HG03280 (cell line): ENCODE results near the gene RHOG.
"Not testable (repeated sequence)": the region's sequence is repeated elsewhere in the genome, so short reads cannot be mapped to it uniquely, and the experiment has no call there.

Experiments used
- ATAC-seq: cut with Tn5 transposase; IDR thresholded peaks from one replicate; pipeline ENCODE4 v1.9.1; 2021; ENCODE audit warnings: mild to moderate bottlenecking, moderate library complexity; ENCODE audit not compliant: unreplicated experiment

RHOG gene

DNA sequence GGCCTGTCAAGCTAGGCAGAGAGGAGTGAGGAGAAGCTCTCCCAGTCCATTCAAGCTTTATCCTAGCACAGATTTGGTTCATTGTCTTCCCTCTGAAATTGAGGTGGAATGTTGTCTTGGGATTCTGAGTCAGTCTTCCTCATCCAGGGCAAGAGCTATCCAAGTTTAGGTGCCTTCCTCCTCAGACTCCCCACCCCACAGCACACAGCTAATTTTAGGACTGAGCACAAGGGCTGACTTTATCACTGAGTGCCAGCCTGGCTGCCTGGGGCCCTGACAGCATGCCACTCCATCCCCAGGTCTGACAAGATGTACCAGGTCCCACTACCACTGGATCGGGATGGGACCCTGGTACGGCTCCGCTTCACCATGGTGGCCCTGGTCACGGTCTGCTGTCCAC lies 29.8 kb downstream of the RHOG start:
- ATAC-seq = no peak

DNA sequence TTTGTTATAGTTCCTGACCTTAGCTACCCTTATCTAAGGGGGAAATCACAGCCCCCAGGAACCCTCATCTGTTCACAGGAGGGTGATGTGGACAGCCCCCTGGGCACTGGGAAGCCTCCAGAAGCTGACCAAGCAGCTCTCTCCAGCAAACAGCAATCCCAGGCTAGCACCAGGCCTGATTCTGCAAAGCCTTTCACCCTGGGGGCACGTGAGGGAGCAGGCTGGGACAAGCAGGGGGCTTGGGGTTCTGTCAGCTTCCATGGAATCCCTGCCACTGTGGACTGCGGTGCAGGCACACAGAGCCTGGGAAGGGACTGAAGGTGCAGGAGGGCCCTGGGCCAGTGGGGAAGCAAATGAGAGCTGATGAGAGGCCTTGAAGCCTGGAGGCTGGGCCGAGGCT lies 30.3 kb downstream of the RHOG start:
- ATAC-seq = no peak

DNA sequence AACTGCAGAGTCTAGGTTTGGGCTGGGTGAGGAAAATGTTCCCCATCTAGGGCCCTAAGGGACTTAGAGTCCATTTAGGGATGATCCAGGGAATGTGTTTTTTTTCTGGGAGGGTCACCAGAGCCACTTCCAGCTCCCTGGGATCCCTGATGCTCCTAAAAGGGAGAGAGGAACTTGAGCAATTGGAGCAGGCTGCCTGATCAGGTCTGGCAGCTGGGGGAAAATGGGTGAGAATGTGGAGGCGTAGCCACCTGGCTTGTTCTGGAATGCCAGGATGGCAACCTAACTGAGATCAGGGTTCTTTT lies 31.2 kb downstream of the RHOG start:
- ATAC-seq = no peak

DNA sequence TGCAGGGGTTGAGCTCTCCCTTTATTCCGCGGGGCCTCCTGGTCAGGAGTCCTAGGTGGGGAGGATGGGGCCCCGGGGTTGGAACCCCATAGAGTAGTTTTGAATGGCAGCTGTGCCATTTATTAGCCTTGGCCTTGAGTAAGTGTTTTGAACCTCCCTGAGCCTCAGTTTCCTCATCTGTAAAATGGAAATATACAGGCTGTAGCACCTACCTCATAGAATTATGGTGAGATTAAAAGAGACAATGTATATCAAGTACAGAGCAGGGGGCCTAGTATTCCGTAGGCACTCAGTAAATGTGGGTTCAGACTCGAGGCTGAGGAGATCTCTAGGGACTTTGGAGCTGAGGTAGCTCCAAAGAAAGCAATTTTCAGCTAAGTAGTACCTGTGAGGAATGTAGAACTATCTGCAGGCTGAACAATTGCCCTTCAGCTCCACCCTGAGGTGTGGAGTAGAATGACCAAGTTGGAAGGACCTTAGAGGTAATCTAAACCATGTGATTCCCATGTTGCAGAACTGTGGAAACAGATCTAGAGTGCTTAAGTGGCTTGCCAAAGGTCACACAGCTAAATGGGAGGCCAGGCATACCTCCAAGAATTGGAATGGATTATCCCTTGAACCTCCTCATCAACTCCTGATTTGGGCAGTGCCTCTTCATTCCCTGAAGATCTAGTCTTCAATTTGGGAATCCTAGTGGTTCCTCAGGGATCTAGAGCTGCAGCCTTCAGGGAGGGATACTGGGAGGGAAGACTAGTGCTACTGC lies 31.7 kb downstream of the RHOG start:
- ATAC-seq = peak; percentile 62

DNA sequence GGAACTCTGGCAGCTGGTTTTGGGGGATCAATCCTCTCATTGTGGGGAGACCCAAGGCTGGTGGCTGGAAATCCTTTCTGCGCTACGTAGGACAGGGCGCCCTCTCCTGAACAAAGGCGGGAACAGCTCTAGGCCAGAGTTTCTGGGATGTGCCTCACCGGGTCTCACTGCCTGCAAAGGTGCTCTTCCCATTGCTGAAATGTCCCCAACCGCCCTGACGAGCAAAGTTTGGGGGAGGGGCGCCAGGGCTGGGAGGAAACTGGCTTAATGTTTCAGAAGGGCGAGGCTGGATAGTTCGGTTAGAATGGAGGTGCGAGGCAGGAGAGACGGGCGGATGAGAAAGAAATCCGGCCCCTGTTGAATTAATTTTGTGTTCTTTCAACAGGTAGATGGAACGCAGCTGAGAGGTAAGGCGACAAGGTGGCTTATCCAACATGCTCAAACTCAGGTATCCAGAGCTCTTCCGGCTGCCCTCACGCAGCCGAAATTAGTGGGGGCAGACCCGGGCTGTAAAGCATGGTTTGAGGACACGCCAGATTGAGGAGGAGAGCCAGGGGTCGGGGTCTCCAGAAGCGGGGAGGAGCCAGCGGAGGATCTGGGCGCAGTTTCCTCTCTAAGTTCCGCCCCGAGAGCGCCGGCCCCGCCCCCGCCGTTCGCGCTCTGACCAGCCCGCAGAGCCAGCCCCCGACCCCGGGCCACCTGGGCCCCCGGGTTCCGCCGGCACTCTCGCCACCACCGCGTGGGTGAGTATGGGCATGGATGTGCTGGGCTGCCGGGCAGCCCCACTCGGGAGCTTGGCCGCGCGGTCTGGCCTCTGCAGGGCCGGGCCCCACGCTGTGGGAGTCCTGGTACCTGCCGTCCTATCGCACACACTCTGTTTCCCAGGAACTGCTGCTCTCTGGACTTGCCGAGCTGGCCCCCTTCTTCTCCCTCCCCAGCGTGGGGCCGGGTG lies 32.6 kb downstream of the RHOG start, which contains the start of gene PGAP2:
Gene PGAP2, plus strand, starts transcription at position 652 of the 952 bp plus-strand sequence. CDS start 2,700 bp downstream, outside the sequence.
- ATAC-seq = peak; percentile 67

DNA sequence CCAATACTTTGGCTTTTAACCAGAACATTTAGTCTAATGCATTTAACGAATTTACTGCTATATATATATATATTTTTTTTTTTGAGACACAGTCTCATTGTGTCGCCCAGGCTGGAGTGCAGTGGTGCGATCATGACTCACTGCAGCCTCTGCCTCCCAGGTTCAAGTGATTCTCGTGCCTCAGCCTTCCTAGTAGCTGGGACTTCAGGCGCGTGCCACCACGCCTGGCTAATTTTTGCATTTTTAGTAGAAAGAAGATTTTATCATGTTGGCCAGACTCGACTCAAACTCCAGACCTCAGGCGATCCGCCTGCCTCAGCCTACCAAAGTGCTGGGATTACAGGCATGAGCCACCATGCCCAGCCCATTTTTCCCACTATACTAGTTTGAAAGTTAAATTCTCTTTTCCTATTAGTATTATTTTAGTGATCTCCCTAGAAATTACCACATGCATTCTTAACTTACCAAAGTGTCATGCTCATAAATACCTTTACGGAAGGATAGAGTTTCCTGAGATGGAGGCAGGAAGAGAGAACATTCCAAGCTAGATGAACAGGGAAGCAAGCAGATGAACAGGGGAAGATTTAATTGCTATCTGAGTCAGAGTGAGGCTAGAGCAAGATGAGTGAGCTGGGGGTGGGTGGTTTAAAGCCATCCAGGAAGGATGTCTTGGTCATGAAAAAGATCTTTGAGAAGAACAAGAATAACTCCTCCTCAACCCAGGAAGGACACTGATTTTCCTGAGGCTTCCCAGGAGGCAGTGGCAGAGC lies 36.8 kb downstream of the RHOG start:
- no peak for ATAC-seq

DNA sequence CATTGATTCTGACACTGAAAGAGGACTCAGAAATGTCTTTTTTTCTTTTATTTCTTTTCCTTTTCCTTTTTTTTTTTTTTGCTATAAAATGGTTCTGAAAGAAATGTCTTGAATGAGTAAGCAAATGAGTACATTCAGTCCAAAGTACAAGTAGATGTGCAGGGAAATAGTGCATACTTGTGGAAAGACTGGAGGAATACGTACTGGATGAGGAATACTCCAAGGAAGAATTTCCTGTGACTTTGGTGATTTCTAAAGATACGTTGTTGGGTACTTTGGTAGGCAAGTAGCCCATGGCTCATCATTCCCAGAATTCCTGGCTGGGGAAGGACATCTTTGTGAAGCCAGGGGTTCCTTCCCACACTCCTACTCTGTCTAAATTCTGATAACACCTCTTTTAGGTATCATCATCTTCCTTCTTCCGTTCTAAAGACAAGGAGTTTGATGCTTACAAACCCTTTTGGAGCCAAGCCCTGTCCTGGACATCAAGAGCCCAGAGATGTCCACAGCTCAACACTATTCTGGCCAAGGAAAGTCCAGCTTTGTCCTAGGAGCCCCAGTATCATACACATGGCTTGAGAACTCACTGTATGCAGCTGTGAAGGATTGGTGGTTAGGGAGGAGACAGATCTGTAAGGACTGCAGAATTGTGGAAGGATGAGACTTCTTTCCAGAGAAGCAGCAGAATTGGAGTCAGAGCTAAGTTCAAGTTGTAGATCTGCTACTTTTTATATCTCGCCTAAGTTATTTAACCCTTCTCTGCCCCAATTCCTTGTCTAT lies 38.6 kb downstream of the RHOG start:
- ATAC-seq = no peak

DNA sequence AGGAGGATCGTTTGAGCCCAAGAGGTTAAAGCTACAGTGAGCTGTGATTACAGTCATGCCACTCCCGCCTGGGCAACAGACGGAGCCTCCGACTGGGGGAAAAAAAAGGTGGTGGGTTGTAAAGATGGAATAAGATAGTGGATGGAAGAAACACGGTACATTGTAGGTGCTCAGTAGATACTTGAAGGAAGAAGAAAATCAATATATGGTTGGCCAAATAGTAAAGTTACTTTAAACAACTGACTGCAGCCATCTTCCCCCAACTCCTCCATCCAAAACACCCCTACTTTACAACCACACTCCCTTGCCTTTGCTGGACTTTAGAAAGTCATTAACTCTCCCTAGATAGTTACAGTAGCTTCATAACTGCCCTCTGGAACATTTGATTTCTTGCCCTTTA lies 40.9 kb downstream of the RHOG start:
- ATAC-seq = no peak

DNA sequence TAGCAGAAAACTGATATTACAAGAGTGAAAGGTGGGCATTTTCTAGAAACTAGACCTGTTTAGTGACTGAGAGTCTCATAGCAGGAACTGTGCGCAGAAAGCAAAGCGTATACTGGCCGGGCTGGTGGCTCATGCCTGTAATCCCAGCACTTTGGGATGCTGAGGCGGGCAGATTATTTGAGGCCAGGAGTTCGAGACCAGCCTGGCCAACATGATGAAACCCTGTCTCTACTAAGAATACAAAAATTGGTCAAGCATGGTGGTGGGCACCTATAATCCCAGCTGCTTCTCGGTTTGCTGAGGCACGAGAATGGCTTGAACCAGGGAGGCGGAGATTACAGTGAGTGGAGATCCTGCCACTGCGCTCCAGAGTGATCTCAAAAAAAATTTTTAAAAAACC lies 41.6 kb downstream of the RHOG start:
- no peak for ATAC-seq

DNA sequence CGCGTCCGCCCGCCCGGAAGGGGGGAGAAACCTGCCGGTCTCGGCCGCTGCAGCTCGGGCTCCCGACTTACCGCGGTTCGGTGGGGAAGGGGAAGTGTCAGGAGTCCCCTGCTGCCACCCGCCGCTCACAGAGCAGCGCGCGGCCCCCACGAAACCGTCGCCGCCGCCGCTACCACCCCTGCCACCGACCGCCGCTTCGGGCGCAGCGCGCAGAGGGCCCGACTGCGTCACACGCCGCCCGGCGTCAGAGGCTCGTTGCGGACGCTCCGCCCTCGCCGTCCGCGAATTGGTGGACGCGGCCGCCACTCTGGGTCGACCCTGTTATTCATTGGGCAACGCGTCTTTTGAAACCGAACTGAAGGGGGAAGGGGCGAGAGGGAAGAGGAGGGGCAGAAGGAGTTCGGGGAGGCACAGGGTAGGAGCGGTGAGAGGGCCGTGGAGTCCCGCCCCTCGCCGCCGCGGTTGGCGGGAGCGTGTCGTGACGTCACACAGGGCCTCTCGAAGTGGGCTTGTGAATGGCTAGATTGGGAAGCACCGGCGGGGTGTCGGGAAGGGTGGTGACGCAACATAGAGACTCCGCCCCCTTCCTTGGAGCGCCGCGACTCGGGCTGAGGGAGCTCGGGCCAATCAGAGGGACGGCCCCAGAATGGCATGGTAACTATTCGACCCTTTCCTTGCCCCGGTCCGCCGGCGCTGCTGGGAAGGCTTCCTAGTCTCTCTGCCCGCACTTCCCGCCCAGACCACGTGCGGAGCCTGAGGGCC lies 43.2 kb downstream of the RHOG start, which contains the start of gene NUP98:
Gene NUP98, minus strand, starts transcription at position 226 of the 762 bp plus-strand sequence. CDS start 15,437 bp downstream, outside the sequence.
- peak; percentile 96 for ATAC-seq

DNA sequence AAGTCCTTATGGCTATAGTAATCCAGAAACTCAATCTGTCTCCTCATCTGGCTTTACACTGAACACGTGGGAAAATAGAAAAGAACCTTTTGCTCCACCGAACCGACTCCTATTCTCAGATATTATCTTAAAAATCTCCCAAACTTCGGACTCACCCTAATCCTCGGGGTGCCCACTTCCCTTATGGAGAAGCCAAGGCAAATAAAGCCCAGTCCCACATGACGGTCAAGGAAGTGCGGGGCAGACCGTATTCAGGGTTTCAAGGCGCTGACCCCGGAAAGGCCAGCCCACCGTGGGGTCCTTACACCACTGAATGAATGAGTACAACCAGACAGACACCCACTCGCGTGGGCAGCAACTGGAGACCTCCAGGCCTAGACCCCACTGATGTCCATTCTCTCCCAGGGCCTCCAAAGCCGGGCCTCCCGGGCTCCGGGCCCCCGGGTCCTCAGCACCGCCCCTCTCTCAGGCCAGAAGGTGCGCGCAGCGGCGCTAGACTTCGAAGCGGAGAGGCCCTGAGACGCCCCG lies 43.9 kb downstream of the RHOG start:
- peak; percentile 27 for ATAC-seq

DNA sequence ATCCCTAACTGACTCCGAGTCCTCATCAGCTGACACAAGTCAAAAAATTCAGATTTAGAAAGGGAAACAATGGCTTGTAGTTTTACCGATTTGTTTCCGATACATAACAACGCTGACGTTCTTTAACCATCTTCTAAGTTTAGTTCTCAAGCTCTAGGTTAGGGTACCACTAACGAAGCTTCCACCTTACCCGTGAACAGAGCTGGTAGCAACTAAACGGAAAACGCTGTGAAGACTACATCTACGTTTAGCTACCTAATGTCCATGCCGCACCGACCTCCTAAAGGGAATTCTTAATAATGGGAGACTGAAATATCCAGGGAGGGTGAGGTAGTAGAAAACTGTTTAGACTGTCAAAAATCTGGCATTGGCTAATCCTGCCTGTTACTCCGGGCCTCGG lies 44.4 kb downstream of the RHOG start:
- no peak for ATAC-seq

DNA sequence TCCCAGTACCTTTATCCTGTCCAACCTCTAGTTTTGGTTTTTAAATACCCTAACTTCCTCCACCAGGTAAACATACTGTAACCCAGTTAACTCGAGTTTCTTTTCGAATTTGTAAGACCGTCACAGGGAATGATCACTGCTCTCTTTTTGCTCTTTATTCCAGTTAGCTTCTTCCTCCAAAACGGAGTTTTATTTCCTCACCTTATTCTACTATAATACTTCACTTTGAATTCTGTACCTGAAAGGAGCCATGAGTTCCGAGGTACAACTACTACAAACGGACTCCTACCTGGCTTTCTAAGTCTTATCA lies 44.8 kb downstream of the RHOG start:
- ATAC-seq = no peak

DNA sequence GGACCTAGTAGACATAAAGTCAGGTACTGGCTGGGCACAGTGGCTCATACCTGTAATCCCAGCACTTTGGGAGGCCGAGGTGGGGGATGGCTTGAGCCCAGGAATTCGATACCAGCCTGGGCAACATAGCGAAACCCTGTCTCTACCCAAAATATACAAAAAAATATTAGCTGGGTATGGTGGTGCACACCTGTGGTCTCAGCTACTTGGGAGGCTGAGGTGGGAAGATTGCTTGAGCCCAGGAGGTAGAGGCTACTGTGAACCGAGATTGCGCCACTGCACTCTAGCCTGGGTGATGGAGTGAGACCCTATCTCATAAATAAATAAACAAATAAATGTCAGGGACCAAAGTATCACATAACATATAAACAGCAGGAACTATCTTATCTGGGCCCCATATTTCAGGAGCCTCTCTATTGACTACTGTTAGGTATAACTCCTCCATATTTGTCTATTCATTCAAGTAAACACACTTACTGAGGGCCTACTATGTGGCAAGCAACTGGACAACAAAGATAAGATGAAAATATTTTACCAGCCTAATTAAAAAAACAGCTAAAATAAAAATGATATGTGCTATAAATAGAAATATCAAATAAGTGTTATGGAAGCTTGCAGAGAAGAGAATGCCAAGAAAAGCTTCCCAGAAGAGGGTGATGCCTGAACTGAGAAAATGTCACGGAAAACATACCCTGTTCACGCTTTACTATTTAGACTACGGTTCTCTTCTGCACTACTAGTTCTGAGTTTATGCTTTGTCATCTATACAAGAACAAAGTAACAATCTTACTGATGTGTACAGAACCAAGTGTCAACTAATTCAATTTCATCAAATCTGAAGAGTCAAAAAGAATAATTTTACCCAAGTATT lies 45.4 kb downstream of the RHOG start:
- no peak for ATAC-seq

DNA sequence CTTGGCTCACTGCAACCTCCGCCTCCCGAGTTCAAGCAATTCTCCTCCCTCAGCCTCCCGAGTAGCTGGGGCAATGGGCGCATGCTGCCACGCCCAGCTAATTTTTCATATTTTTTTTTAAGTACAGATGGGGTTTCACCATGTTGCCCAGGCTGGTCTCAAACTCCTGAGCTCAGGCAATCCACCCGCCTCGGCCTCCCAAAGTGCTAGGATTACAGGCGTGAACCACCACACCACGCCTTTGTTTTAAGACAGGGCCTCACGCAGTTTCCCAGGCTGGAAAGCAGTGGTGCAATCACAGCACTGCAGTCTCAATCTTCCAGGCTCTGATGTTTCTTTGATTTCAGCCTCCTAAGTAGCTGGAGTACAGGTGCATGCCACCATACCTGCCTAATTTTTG lies 46.4 kb downstream of the RHOG start:
- ATAC-seq = not testable (repeated sequence)

DNA sequence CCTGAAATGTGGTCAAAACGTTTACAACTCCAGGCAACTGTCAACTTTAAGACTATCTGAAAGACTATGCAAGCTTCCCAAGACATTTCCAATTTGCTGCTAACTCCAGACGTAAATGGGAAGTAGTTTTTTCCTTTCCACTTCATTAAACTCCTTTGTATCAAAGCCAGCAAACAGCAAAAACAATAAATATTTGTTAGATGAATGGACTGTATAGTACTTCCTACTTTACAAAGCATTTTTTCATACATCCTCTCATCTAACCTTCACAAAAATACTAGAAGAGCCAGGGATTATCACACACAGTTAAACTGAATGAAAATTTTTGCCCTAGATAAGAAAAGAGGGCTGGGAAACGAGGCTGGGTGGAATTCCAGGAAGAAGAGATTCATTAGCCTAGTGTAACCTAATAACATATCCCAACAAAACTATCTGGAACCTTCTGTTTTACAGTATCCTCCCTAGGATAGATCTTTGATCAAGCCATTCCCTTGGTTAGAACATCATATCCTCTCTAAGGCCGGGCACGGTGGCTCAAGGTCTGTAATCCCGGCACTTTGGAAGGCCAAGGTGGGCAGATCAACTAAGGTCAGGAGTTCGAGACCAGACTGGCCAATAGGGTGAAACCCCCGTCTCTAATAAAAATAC lies 53.9 kb downstream of the RHOG start:
- no peak for ATAC-seq

DNA sequence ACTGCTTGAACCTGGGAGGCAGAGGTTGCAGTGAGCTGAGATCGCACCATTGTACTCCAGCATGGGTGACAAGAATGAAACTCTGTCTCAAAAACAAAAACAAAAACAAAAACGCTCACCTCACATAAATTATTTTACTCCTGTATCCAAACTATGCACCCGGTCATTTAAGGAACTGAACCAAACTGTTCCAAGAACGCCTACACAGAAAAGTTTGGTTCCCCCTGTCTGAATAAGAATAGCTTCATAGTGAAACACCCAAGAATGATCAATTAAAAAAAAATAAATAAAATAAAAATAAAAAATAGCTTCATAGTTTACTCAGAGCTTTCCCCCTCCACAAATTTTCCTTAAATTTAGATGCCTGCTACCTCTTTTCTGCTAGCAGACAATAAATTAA lies 57.1 kb downstream of the RHOG start:
- ATAC-seq = no peak

DNA sequence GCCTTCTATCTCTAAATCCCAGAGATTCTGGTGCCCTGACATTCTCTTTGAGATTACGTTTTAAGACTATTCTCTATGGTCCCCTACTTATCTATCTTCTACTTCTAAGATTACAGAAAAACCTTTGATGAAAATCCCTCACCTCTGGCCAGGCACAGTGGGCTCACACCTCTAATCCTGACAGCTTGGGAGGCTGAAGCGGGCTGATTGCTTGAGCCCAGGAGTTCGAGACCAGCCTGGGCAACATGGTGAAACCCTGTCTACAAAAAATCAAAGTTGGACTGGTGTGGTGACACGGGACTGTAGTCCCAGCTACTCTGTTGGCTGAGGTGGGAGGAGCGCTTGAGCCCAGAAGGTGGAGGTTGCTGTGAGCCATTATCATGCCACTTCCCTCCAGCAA lies 57.8 kb downstream of the RHOG start:
- ATAC-seq = no peak
